Naive thymus-derived CD4-positive, alpha-beta T cell (primary cell): ENCODE measurements around the gene PIK3CA. TPM values are rescaled to one million over a fixed set of nuclear protein-coding genes. Genes with fewer than 3 reads are reported as not detected.

ENCODE experiments used
- ATAC-seq: fragments of 150-1000 bp; cut with Tn5 transposase; 2 replicates; pipeline ENCODE4 v1.10.0; 2021; ENCODE audit warnings: mild to moderate bottlenecking, moderate library complexity
- CTCF ChIA-PET: fragments of 350-600 bp; sonication (Branson Sonifier 250); formaldehyde crosslinking; loops from one replicate; lab custom pipeline; 2021; ENCODE audit warnings: antibody characterized with exemption; lab: Charles Lee
- POLR2A ChIA-PET: fragments of 350-600 bp; sonication (Branson Sonifier 250); formaldehyde crosslinking; loops from one replicate; lab custom pipeline; 2021; ENCODE audit warnings: antibody characterized with exemption, inconsistent platforms; lab: Charles Lee
- DNase-seq, 9 donors: peaks; one replicate each; pipeline versions ENCODE4 v3.0.0 to v3.0.0-alpha.2; 2020 to 2022; ENCODE audit warnings: mixed read lengths in 1 of 9
- H3K27ac ChIP-seq: one replicate; pipeline ENCODE4 v1.7.0; 2013; ENCODE audit warnings: mild to moderate bottlenecking, low read depth, low read length, moderate library complexity
- H3K27me3 ChIP-seq, 2 donors: one replicate each; pipeline ENCODE4 v1.7.0; 2013; ENCODE audit warnings: low read length in 2 of 2, mild to moderate bottlenecking in 2 of 2, moderate library complexity in 2 of 2; ENCODE audit not compliant: control insufficient read depth in 2 of 2, insufficient read depth in 2 of 2
- H3K36me3 ChIP-seq, 3 experiments: 1 replicate in 2 of 3; 2 replicates in 1 of 3; pipeline ENCODE4 v1.7.0; 2013; ENCODE audit warnings: low read length in 3 of 3, mild to moderate bottlenecking in 3 of 3, moderate library complexity in 1 of 3; ENCODE audit not compliant: insufficient read depth in 3 of 3, control insufficient read depth in 2 of 3
- H3K4me1 ChIP-seq, 2 donors: one replicate each; pipeline ENCODE4 v1.7.0; 2013; ENCODE audit warnings: low read length in 2 of 2, mild to moderate bottlenecking in 2 of 2, moderate library complexity in 1 of 2; ENCODE audit not compliant: control insufficient read depth in 2 of 2, insufficient read depth in 2 of 2
- H3K4me3 ChIP-seq: 2 replicates; pipeline ENCODE4 v1.7.0; 2013; ENCODE audit warnings: mild to moderate bottlenecking, low read length
- H3K9me3 ChIP-seq, 3 experiments: 1 replicate in 2 of 3; 2 replicates in 1 of 3; pipeline ENCODE4 v1.7.0; 2013; ENCODE audit warnings: low read length in 3 of 3; ENCODE audit not compliant: control insufficient read depth in 2 of 3
- H3K27ac Mint-ChIP-seq, 9 donors: one replicate each; pipeline ENCODE4 v1.8.0; 2020 to 2022; ENCODE audit warnings: mixed read lengths in 9 of 9, mild to moderate bottlenecking in 8 of 9, moderate library complexity in 5 of 9, inconsistent platforms in 2 of 9
- H3K27me3 Mint-ChIP-seq, 5 donors: one replicate each; pipeline ENCODE4 v1.8.0; 2021 to 2022; ENCODE audit warnings: mixed read lengths in 5 of 5, mild to moderate bottlenecking in 1 of 5
- H3K36me3 Mint-ChIP-seq, 5 donors: one replicate each; pipeline ENCODE4 v1.8.0; 2020 to 2022; ENCODE audit warnings: mixed read lengths in 5 of 5, mild to moderate bottlenecking in 3 of 5, inconsistent platforms in 1 of 5
- H3K4me1 Mint-ChIP-seq, 7 donors: one replicate each; pipeline ENCODE4 v1.8.0; 2020 to 2022; ENCODE audit warnings: mixed read lengths in 7 of 7, mild to moderate bottlenecking in 3 of 7, inconsistent platforms in 1 of 7
- H3K4me3 Mint-ChIP-seq, 10 donors: one replicate each; pipeline ENCODE4 v1.8.0; 2020 to 2022; ENCODE audit warnings: mild to moderate bottlenecking in 10 of 10, mixed read lengths in 10 of 10, moderate library complexity in 6 of 10, inconsistent platforms in 2 of 10
- H3K9me3 Mint-ChIP-seq, 11 donors: one replicate each; pipeline ENCODE4 v1.8.0; 2020 to 2022; ENCODE audit warnings: mixed read lengths in 11 of 11, mild to moderate bottlenecking in 4 of 11, inconsistent platforms in 1 of 11, moderate library complexity in 1 of 11
- intact Hi-C, 2 donors: fragments of 100-400 bp; cut with micrococcal nuclease; formaldehyde crosslinking; loops; one replicate each; pipeline ENCODE4 v1.15.1; 2023
- polyA plus RNA-seq, 2 donors: library from polyadenylated mRNA; unstranded; fragments of 300-500 nt; fragmentation: Illumina TruSeq; gene quantifications; one replicate each; pipeline ENCODE4 v1.2.3, GENCODE V29; 2021
- total RNA-seq, 6 experiments: library from RNA in 5 of 6; stranded (reverse) in 5 of 6; gene quantifications; 1 replicate in 5 of 6; 2 replicates in 1 of 6; pipeline ENCODE4 v1.2.3 and lab custom pipeline; 2021 to 2026

PIK3CA gene
- total and polyA plus RNA-seq, 7 experiments from 2014 or later = 16.7 to 58.1 (median 34.3) TPM

DNA sequence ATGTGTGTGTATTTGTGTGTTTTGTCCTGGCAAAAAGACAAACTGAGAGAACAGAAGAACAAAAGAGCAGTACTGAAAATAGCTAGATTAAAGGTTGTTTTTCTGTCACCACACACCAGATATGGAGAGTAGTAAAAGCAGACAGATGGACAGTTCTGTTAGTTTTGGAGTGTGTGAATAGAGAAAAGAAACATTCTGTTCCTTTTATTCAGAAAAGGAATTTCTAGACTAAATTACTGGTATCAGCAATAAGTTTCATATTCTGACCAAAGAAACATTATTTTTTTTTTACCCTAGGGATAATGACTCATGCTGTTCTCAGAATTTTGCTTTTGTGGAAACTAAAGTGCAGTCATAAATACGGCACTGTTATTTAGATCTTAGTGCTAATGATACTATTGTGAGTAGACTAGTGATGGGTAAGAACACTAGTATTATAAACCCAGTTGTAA is 32.9 kb downstream of the PIK3CA start:
- peak overlapping the region in 2 of 10 donors; percentile 19 to 34 for H3K4me3 Mint-ChIP-seq
- no peaks in the 10 kb centered on the region for H3K36me3 ChIP-seq
- ChIA-PET CTCF (interaction anchor here (0.6 kb wide), 2 partner anchors 8 to 418 kb away, joined by 3 to 5 read pairs; no protein-coding TSS in a partner anchor), POLR2A (no interaction called here)
- no peak overlapping the region for H3K4me3 ChIP-seq
- intact Hi-C loops = loop anchor here (1.0 to 2.0 kb wide), 2 partner anchors 14 to 32 kb away; no protein-coding TSS in a partner anchor
- DNase-seq (no peak), ATAC-seq (no peak)
- H3K27me3 ChIP-seq = no peaks in the 10 kb centered on the region
- H3K9me3 Mint-ChIP-seq = no peaks in the 10 kb centered on the region
- peaks cover 7 to 27% of the 10 kb centered on the region in 2 donors for H3K4me1 ChIP-seq
- H3K27me3 Mint-ChIP-seq = no peaks in the 10 kb centered on the region
- no peak overlapping the region for H3K27ac ChIP-seq
- no peaks in the 10 kb centered on the region for H3K9me3 ChIP-seq
- peaks cover 25 to 59% (median 45%) of the 10 kb centered on the region in 7 donors for H3K4me1 Mint-ChIP-seq
- H3K27ac Mint-ChIP-seq = no peak overlapping the region
- H3K36me3 Mint-ChIP-seq = peaks cover 0 to 3% (median 0%) of the 10 kb centered on the region in 5 donors

DNA sequence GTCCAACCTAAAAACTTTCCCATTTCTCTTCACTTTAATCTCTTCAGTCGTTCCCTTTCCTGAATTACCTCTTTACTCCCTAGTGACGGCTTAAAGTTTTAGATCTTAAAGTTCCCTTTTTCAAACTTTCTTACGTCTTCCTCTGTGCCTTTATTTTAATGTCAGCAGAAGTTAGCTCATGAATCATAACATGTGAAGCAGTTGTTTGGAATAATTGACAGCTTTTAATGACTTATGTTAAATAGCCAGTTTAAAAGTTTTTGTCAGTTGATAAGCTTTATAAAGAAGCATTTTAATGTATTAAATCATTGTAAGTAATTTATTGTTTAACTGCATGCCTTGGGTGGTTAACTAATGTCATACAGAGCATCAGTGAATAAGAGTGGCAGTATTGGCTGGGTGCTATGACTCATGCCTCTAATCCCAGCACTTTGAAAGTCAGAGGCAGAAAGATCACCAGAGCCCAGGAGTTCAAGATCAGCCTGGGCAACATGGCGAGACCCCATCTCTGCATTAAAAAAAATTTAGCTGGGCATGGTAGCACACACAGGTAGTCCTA is 33.9 kb downstream of the PIK3CA start:
- Mint-ChIP-seq H3K36me3 (peaks cover 0 to 9% (median 0%) of the 10 kb centered on the region in 5 donors), H3K4me1 (peaks cover 26 to 57% (median 46%) of the 10 kb centered on the region in 7 donors), H3K4me3 (peak overlapping the region in 4 of 10 donors; percentile 1 to 66 (median 10)), H3K27me3 (no peaks in the 10 kb centered on the region), H3K27ac (peak overlapping the region in 3 of 9 donors; percentile 15 to 54 (median 37)), H3K9me3 (no peaks in the 10 kb centered on the region)
- Histone ChIP-seq H3K9me3 (no peaks in the 10 kb centered on the region), H3K27me3 (no peaks in the 10 kb centered on the region), H3K4me1 (peaks cover 7 to 31% of the 10 kb centered on the region in 2 donors), H3K27ac (no peak overlapping the region), H3K4me3 (no peak overlapping the region), H3K36me3 (no peaks in the 10 kb centered on the region)
- ChIA-PET POLR2A (interaction anchor here (0.7 to 0.9 kb wide), 2 partner anchors 35 to 106 kb away, joined by 3 read pairs; no protein-coding TSS in a partner anchor), CTCF (no interaction called here)
- ATAC-seq (no peak), DNase-seq (no peak)
- intact Hi-C loops = loop anchor here (1.0 to 2.0 kb wide), 2 partner anchors 13 to 33 kb away; no protein-coding TSS in a partner anchor

DNA sequence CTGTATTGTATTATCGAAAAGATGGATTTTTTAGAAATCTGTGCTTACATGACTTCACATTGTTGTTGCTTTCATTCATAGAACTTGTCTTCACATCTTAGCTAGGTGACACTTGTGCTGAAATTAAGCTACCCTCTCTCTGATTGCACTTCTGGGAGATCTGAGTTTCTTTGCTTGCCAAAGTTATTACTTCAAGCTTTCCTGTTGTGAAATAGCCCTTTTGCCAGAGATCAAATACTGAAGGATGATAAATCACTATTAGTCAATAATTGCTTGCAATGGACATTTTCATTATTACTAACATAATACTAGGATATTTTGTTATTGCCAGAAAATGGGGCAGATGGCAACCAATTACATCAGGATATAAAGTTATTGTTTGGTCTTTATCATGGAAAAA is 34.7 kb downstream of the PIK3CA start:
- H3K4me1 Mint-ChIP-seq = peaks cover 27 to 56% (median 48%) of the 10 kb centered on the region in 7 donors
- H3K36me3 Mint-ChIP-seq = peaks cover 0 to 9% (median 0%) of the 10 kb centered on the region in 5 donors
- no peaks in the 10 kb centered on the region for H3K9me3 ChIP-seq
- intact Hi-C loops = no loop called here
- H3K27ac Mint-ChIP-seq = peak overlapping the region in 2 of 9 donors; percentile 2 to 14
- no peak overlapping the region for H3K4me3 ChIP-seq
- no peaks in the 10 kb centered on the region for H3K36me3 ChIP-seq
- H3K27me3 ChIP-seq = no peaks in the 10 kb centered on the region
- POLR2A ChIA-PET = interaction anchor here (0.5 to 1.3 kb wide), 2 partner anchors 36 to 96 kb away, joined by 3 read pairs; no protein-coding TSS in a partner anchor
- DNase-seq (no peak), ATAC-seq (no peak)
- H3K27me3 Mint-ChIP-seq = no peaks in the 10 kb centered on the region
- peak overlapping the region in 1 of 10 donors; percentile 15 for H3K4me3 Mint-ChIP-seq
- H3K4me1 ChIP-seq = peaks cover 7 to 31% of the 10 kb centered on the region in 2 donors
- H3K27ac ChIP-seq = no peak overlapping the region
- H3K9me3 Mint-ChIP-seq = no peaks in the 10 kb centered on the region
- CTCF ChIA-PET = no interaction called here

DNA sequence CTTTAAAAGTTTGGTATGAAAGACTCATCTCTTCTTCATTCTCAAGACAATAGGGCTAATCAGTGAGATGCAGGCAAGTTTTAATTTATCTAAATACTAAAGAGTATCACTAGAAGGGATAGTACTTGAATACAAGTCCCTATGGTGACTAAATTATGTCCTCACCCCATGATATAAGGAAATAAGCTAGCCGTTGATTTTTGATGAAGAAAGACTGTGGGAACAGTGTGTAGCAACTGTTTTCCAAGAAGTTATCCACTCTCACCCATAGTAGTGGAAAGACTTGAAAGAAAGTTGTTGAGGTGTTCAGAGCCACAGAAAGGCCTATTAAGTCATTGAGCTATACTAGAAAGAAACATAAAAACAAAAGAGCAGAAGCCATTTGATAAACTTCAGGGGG is 36.7 kb downstream of the PIK3CA start:
- Mint-ChIP-seq H3K27ac (peak overlapping the region in 2 of 9 donors; percentile 23 to 47), H3K4me3 (no peak overlapping the region)

DNA sequence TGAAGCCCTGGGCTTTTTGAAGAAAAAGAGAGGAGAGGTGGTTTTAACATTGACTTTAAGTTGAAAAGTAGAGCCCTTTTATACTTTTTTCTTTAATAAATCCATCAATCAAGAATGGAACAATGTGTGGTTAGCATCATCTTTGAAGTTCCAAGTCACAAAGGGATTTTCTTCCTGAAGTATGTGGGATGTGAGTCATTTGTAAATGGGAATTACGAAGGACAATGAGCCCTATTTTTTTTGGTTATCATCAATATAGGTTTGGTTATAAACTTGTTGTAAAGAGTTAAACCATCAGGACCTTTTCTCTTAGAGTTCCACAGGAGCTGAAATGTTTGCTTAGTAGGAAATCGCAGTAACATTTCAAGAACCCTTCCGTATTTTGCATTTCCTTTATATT is 38.3 kb downstream of the PIK3CA start:
- Mint-ChIP-seq H3K27ac (peak overlapping the region in 4 of 9 donors; percentile 16 to 65 (median 50)), H3K4me3 (peak overlapping the region in 1 of 10 donors; percentile 21), H3K27me3 (no peaks in the 10 kb centered on the region), H3K9me3 (no peaks in the 10 kb centered on the region), H3K36me3 (peaks cover 0 to 9% (median 0%) of the 10 kb centered on the region in 5 donors), H3K4me1 (peaks cover 25 to 86% (median 75%) of the 10 kb centered on the region in 7 donors)
- Histone ChIP-seq H3K36me3 (no peaks in the 10 kb centered on the region), H3K4me3 (no peak overlapping the region), H3K27ac (no peak overlapping the region), H3K27me3 (no peaks in the 10 kb centered on the region), H3K9me3 (no peaks in the 10 kb centered on the region), H3K4me1 (peaks cover 0 to 24% of the 10 kb centered on the region in 2 donors)
- intact Hi-C loops = no loop called here
- CTCF ChIA-PET = interaction anchor here (1.2 kb wide), 1 partner anchor 35 kb away, joined by 3 read pairs; no protein-coding TSS in a partner anchor
- POLR2A ChIA-PET = interaction anchor here (1.3 kb wide), 1 partner anchor 37 kb away, joined by 4 read pairs; no protein-coding TSS in a partner anchor
- DNase-seq (no peak), ATAC-seq (no peak)

More for the DNA sequence above, 36.7 kb downstream of the PIK3CA start:
- Histone ChIP-seq H3K4me3 (no peak overlapping the region), H3K4me1 (peaks cover 5 to 28% of the 10 kb centered on the region in 2 donors), H3K27ac (no peak overlapping the region), H3K27me3 (no peaks in the 10 kb centered on the region), H3K36me3 (no peaks in the 10 kb centered on the region), H3K9me3 (no peaks in the 10 kb centered on the region)
- intact Hi-C loops = loop anchor here in 1 of 2 donors (1.0 kb wide), 1 partner anchor 9 kb away; no protein-coding TSS in a partner anchor
- H3K9me3 Mint-ChIP-seq = no peaks in the 10 kb centered on the region
- CTCF ChIA-PET = no interaction called here
- no peak for DNase-seq
- POLR2A ChIA-PET = interaction anchor here (1.2 to 1.4 kb wide), 2 partner anchors 9 to 36 kb away, joined by 3 to 4 read pairs; no protein-coding TSS in a partner anchor
- no peak for ATAC-seq
- H3K4me1 Mint-ChIP-seq = peaks cover 27 to 72% (median 61%) of the 10 kb centered on the region in 7 donors
- no peaks in the 10 kb centered on the region for H3K27me3 Mint-ChIP-seq
- peaks cover 0 to 9% (median 0%) of the 10 kb centered on the region in 5 donors for H3K36me3 Mint-ChIP-seq

DNA sequence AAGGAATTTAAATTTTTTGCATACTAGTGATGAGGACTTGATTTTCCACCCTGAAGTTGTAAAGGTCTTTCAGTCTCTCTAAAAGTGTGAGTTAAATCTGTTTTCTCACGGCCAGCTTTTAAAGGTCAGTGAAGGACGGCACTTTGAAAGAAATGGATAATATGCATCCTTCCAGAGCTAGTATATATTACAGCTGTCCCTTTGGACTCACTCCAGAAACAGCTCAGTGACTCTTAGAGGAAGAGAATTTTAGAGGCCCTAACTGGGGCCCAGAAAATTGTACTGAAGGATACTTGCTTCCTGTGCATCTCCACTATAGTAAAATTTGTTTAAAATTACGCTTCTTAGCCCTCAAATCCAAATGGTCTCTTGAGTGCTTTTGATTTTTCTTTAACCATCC is 41.6 kb downstream of the PIK3CA start:
- POLR2A ChIA-PET = interaction anchor here (1.5 kb wide), 1 partner anchor 42 kb away, joined by 5 read pairs; the partner anchor contains the start of gene PIK3CA
- CTCF ChIA-PET = no interaction called here

More for the DNA sequence above, 41.6 kb downstream of the PIK3CA start:
- H3K9me3 Mint-ChIP-seq = no peaks in the 10 kb centered on the region
- ATAC-seq (no peak), DNase-seq (no peak)
- peaks cover 0 to 9% (median 0%) of the 10 kb centered on the region in 5 donors for H3K36me3 Mint-ChIP-seq
- intact Hi-C loops = no loop called here
- no peaks in the 10 kb centered on the region for H3K36me3 ChIP-seq
- H3K4me3 Mint-ChIP-seq = peak overlapping the region in 1 of 10 donors; percentile 7
- H3K4me1 Mint-ChIP-seq = peaks cover 14 to 78% (median 75%) of the 10 kb centered on the region in 7 donors
- H3K9me3 ChIP-seq = no peaks in the 10 kb centered on the region
- H3K27me3 ChIP-seq = no peaks in the 10 kb centered on the region
- H3K27ac Mint-ChIP-seq = no peak overlapping the region
- H3K4me3 ChIP-seq = no peak overlapping the region
- peaks cover 0 to 18% of the 10 kb centered on the region in 2 donors for H3K4me1 ChIP-seq
- H3K27me3 Mint-ChIP-seq = no peaks in the 10 kb centered on the region
- H3K27ac ChIP-seq = no peak overlapping the region
